Measurements from ENCODE around the gene HS6ST2.

GRCh38 chrX:132775263-132775823 lies 183.1 kb downstream of the HS6ST2 start:
- TF ChIP-seq CTCF (conservative IDR thresholded peaks at IDR 0.05) (no peak), ZFX (IDR thresholded peaks at IDR 0.05) (no peak)
